ENCODE results near the gene MYO5A.

Gene MYO5A

DNA sequence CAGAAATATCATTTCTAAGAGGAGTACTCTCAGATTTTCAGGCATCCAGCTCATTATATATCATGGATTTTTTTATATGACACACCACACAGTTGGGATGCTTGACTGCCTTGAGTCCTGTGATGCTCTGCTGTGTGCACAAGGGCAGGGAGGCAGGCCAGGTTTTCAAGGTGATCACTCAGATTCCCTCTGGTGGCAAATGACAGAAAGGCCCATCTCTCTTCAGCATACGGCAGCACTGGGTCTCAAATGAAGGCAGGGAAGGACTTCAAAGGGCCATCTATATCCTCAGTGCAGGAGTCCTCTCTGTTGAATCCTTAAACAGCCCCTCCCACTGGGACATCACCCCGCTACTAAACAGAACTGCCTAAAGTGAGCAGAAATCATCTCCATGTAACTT is 178.3 kb downstream of the MYO5A start (continued):
- TF ChIP-seq PRDM2 (tag by site-specific recombination; IDR thresholded peaks at IDR 0.05; ENCODE audit: borderline replicate concordance): no peak
- TF ChIP-seq PBX3 (CRISPR knock-in tag; IDR thresholded peaks at IDR 0.05): no peak
- TF ChIP-seq TRIM28 (IDR thresholded peaks at IDR 0.05; ENCODE audit: borderline replicate concordance, low read length): no peak
- no peak for TF ChIP-seq ZNF266 (tag by site-specific recombination; IDR thresholded peaks at IDR 0.05; ENCODE audit: low read depth)
- TF ChIP-seq, protein P1, sequence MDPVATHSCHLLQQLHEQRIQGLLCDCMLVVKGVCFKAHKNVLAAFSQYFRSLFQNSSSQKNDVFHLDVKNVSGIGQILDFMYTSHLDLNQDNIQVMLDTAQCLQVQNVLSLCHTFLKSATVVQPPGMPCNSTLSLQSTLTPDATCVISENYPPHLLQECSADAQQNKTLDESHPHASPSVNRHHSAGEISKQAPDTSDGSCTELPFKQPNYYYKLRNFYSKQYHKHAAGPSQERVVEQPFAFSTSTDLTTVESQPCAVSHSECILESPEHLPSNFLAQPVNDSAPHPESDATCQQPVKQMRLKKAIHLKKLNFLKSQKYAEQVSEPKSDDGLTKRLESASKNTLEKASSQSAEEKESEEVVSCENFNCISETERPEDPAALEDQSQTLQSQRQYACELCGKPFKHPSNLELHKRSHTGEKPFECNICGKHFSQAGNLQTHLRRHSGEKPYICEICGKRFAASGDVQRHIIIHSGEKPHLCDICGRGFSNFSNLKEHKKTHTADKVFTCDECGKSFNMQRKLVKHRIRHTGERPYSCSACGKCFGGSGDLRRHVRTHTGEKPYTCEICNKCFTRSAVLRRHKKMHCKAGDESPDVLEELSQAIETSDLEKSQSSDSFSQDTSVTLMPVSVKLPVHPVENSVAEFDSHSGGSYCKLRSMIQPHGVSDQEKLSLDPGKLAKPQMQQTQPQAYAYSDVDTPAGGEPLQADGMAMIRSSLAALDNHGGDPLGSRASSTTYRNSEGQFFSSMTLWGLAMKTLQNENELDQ (tag by site-specific recombination; IDR thresholded peaks at IDR 0.05; ENCODE audit: low read depth): no peak
- no peak for TF ChIP-seq ZNF140 (tag by site-specific recombination; IDR thresholded peaks at IDR 0.05)

GRCh38 chr15:52349052-52349700 is 179.5 kb downstream of the MYO5A start:
- H3K9me3 ChIP-seq (ENCODE audit: control insufficient read depth, insufficient read depth, low read depth, low read length): no peaks in the 10 kb centered on the region
- H3K36me3 ChIP-seq (ENCODE audit: control insufficient read depth in 2 of 2, insufficient read depth in 1 of 2, low read length in 2 of 2): peaks cover 0 to 22% of the 10 kb centered on the region in 2 experiments; a peak in 1 of 3 replicates
- no peak overlapping the region for H3K27ac ChIP-seq (ENCODE audit: extremely low read depth, low read depth, low read length)
- H3K4me1 ChIP-seq (ENCODE audit: control insufficient read depth, insufficient read depth, low read length): no peaks in the 10 kb centered on the region
- H3K4me3 ChIP-seq (ENCODE audit: low read depth, low read length): no peak overlapping the region
- POLR2A ChIA-PET: no interaction called here
- CTCF ChIA-PET: interaction anchor here (1.2 kb wide), 1 partner anchor 386 kb away, joined by 3 read pairs; no protein-coding TSS in a partner anchor
- TF ChIP-seq, protein P2, sequence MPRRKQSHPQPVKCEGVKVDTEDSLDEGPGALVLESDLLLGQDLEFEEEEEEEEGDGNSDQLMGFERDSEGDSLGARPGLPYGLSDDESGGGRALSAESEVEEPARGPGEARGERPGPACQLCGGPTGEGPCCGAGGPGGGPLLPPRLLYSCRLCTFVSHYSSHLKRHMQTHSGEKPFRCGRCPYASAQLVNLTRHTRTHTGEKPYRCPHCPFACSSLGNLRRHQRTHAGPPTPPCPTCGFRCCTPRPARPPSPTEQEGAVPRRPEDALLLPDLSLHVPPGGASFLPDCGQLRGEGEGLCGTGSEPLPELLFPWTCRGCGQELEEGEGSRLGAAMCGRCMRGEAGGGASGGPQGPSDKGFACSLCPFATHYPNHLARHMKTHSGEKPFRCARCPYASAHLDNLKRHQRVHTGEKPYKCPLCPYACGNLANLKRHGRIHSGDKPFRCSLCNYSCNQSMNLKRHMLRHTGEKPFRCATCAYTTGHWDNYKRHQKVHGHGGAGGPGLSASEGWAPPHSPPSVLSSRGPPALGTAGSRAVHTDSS (tag by site-specific recombination; IDR thresholded peaks at IDR 0.05): no peak
- no peak for TF ChIP-seq ZNF155 (tag by site-specific recombination; IDR thresholded peaks at IDR 0.05)
- TF ChIP-seq, protein P3, sequence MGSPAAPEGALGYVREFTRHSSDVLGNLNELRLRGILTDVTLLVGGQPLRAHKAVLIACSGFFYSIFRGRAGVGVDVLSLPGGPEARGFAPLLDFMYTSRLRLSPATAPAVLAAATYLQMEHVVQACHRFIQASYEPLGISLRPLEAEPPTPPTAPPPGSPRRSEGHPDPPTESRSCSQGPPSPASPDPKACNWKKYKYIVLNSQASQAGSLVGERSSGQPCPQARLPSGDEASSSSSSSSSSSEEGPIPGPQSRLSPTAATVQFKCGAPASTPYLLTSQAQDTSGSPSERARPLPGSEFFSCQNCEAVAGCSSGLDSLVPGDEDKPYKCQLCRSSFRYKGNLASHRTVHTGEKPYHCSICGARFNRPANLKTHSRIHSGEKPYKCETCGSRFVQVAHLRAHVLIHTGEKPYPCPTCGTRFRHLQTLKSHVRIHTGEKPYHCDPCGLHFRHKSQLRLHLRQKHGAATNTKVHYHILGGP (tag by site-specific recombination; IDR thresholded peaks at IDR 0.05): no peak
- TF ChIP-seq ZSCAN30 (tag by site-specific recombination; IDR thresholded peaks at IDR 0.05): no peak
- no peak for TF ChIP-seq ZNF768 (tag by site-specific recombination; IDR thresholded peaks at IDR 0.05)
- TF ChIP-seq ZSCAN5A (tag by site-specific recombination; IDR thresholded peaks at IDR 0.05): no peak
- TF ChIP-seq, protein P4, sequence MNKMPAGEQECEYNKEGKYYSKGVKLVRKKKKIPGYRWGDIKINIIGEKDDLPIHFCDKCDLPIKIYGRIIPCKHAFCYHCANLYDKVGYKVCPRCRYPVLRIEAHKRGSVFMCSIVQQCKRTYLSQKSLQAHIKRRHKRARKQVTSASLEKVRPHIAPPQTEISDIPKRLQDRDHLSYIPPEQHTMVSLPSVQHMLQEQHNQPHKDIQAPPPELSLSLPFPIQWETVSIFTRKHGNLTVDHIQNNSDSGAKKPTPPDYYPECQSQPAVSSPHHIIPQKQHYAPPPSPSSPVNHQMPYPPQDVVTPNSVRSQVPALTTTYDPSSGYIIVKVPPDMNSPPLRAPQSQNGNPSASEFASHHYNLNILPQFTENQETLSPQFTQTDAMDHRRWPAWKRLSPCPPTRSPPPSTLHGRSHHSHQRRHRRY (tag by site-specific recombination; IDR thresholded peaks at IDR 0.05): no peak
- TF ChIP-seq ZNF521 (tag by site-specific recombination; IDR thresholded peaks at IDR 0.05): no peak
- TF ChIP-seq AEBP2 (tag by site-specific recombination; IDR thresholded peaks at IDR 0.05; ENCODE audit: borderline replicate concordance): no peak
- TF ChIP-seq ZBTB17 (tag by site-specific recombination; IDR thresholded peaks at IDR 0.05): no peak
- no peak for TF ChIP-seq GLI4 (tag by site-specific recombination; IDR thresholded peaks at IDR 0.05)
- TF ChIP-seq SP2 (tag by site-specific recombination; IDR thresholded peaks at IDR 0.05): no peak

Data from HEK293 (cell line).